NCI-H2227 (cell line): ENCODE data around the gene MGME1.
"Not testable (repeated sequence)": the region's sequence is repeated elsewhere in the genome, so short reads cannot be mapped to it uniquely, and the experiment has no call there.

Experiments
- DNase-seq: peaks from one replicate; lab custom pipeline; 2025; ENCODE audit not compliant: unreplicated experiment; lab: John Stamatoyannopoulos, UW

The MGME1 gene

GRCh38 chr20:17959257-17959627 is 9.6 kb upstream of the MGME1 start:
- DNase-seq, result no peak

- DNase-seq, result not testable (repeated sequence)
Observed at GRCh38 chr20:17960400-17960885, 8.4 kb upstream of the MGME1 start.

- no peak for DNase-seq
Observed at GRCh38 chr20:17960927-17961586, 7.8 kb upstream of the MGME1 start.

- no peak for DNase-seq
Observed at GRCh38 chr20:17961587-17961940, 7.3 kb upstream of the MGME1 start.

- DNase-seq, result no peak
Observed at GRCh38 chr20:17963114-17963897, 5.5 kb upstream of the MGME1 start.

- no peak for DNase-seq
Observed at GRCh38 chr20:17964073-17964472, 4.7 kb upstream of the MGME1 start.

GRCh38 chr20:17964632-17965031 is 4.2 kb upstream of the MGME1 start:
- DNase-seq, result no peak

GRCh38 chr20:17965042-17965697 is 3.6 kb upstream of the MGME1 start:
- no peak for DNase-seq

GRCh38 chr20:17966432-17967310 is 2.1 kb upstream of the MGME1 start:
- peak; percentile 19 for DNase-seq

- no peak for DNase-seq
Observed at GRCh38 chr20:17967521-17968365, 1.1 kb upstream of the MGME1 start.

GRCh38 chr20:17969278-17969883 is 563 bp downstream of the MGME1 start:
- DNase-seq, result peak; percentile 57

- DNase-seq, result no peak
Observed at GRCh38 chr20:17969884-17970409, 1.1 kb downstream of the MGME1 start.

GRCh38 chr20:17971300-17972013 is 2.6 kb downstream of the MGME1 start:
- DNase-seq, result no peak

GRCh38 chr20:17972121-17972520 is 3.3 kb downstream of the MGME1 start:
- no peak for DNase-seq

GRCh38 chr20:17976305-17976704 is 7.5 kb downstream of the MGME1 start:
- no peak for DNase-seq

GRCh38 chr20:17985388-17986018 is 16.7 kb downstream of the MGME1 start:
- no peak for DNase-seq

- DNase-seq, result no peak
Observed at GRCh38 chr20:17987988-17988387, 19.2 kb downstream of the MGME1 start.

GRCh38 chr20:17990278-17990972 is 21.6 kb downstream of the MGME1 start:
- DNase-seq, result no peak
